ENCODE data around the gene PDXK.

PDXK gene

DNA sequence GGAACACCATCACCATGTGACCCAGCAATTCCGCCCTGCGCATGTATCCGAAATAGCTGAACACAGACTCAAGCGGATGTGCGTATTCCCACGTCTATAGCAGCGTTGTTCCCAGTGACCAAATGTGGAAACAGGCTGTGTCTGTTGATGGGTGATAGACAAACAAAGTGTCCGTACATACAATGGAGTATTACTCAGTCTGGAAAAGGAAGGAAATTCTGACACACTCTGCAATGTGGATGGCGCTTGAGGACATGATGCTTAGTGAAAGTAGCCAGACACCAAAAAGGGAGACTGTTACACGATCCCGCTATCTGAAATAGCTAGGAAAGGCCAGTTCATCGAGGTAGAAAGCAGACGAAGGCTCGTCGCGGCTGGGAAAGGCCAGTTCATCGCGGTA, 25.8 kb downstream of the PDXK start:
- no peak for DNase-seq

DNA sequence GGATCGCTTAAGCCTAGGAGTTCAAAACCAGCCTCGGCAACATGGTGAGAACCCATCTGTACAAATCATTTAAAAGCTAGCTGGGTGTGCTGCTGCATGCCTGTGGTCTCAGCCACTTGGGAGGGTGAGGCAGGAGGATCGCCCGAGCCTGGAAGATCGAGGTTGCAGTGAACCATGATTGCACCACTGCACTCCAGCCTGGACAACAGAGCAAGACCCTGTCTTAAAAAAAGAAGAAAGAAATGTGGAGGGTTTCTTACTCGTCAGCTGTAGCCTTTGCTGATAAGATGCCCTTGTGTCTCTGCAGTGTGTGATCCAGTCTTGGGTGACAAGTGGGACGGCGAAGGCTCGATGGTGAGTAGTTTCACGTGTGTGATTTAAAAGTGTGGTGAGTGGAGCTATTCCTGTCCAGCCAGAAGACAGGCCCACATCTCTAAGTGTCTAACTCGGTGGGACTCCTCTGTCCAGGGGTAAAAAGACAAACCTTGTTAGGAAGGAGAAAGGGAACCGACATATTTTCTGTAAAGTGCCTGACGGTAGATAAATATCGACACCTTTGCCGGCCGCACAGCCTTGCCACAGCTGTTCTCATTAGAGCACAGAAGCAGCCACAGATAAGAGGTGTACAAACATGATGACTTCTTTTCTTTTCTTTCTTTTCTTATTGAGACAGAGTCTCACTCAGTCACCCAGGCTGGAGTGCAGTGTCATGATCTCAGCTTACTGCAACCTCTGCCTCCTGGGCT, 27.0 kb downstream of the PDXK start:
- no peak for DNase-seq

DNA sequence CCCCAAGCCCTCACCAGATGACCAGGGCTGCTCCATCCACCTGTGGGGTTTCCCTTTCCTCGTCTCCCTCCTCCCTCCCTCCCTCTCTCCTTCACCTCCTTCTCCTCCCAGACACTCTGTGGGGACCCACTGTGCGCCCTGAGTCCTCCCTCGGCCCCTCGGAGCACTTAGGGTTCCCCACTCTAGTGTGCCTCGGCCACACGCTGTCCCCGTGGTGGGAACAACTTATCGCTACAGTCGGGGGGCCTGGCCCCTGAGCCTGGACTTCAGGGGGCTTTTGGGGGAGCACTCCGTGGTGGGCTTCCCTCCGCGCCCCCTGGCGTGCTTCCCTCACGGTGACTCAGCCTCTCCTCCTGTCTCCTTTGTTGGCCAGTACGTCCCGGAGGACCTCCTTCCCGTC, 29.7 kb downstream of the PDXK start:
- no peak for DNase-seq

DNA sequence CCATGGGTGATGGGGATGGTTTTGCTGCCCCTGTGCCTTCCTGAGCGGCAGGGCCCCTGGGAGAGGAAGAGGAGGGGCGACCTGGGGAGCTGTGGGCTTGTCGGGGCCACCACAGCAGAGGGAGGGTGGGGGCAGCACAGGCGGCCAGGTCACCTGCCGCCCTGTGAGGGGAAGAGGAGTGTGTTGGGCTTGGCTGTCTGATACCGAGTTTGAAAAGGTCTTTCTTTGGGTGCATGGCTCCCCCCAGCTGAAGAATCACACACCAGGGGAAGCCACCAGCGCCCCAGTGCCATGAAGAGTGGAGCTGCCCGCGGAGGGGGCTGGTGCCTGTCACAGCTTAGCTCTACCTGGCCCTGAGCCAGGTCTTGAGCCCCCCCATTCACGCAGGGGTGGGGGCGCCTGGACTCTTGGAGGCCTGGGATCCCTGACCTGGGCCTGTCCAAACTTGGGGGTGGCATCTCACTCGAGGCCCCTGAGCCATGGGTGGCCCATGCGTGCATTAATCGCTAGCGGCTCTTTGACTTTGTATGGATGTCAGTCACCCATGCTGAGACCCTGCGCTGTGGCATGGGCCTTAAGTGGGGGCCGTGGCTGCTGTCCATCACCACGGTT, 30.8 kb downstream of the PDXK start:
- DNase-seq: no peak

DNA sequence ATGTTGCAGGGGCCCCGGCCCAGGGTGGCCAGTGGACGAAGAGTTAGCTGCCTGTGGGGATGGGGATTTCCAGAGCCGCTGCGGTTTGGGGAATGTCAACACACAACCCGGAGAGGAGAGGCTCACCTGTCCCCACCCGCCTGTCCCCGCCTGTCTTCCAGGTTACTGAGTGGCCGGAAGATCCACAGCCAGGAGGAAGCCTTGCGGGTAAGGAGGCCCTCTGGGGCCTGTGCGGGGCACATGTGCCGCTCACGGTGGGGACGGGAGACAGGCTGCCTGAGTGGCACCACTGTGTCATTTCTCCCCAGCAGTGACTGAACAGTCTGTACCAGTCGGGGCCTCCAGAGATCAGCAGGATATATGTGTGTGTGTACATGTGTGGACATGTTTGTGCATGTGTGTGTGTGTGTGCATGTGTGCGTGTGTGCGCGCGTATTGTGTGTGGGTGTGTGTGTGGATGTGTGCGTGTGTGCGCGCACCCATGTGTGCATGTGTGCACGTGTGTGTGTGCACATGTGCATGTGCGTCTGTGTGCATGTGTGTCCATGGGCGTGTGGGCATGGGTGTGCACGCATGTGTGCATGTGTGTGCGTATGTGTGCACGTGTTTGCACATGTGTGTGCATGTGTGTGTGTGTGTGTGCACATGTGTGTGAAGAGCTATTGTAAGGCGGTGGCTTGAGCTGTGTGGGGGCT, 31.6 kb downstream of the PDXK start:
- DNase-seq: no peak

DNA sequence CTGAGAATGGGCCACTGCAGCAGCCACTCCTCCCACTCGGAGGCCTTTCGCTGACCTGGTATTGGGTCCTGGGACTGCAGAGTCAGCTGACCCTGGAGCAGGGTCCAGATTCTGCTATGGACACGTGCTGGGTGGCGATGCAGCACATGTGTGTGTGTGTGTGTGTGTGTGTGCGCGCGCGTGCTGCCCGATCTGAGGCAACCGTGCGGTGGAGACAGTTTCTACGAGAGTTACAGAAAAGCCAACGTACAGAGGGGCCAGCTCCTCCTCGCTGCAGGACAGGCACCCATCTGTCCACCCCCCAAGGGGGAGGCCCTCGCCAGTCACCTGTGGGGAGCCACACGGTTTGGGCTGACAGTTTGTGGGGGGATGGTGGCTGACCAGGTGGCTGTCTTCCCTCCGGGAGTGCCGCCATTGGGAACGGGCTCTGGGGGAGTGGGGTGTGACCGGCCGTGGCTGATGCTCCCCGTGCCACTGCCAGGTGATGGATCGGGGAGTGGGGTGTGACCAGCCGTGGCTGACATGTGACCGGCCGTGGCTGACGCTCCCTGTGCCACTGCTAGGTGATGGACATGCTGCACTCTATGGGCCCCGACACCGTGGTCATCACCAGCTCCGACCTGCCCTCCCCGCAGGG, 33.1 kb downstream of the PDXK start:
- DNase-seq: no peak

DNA sequence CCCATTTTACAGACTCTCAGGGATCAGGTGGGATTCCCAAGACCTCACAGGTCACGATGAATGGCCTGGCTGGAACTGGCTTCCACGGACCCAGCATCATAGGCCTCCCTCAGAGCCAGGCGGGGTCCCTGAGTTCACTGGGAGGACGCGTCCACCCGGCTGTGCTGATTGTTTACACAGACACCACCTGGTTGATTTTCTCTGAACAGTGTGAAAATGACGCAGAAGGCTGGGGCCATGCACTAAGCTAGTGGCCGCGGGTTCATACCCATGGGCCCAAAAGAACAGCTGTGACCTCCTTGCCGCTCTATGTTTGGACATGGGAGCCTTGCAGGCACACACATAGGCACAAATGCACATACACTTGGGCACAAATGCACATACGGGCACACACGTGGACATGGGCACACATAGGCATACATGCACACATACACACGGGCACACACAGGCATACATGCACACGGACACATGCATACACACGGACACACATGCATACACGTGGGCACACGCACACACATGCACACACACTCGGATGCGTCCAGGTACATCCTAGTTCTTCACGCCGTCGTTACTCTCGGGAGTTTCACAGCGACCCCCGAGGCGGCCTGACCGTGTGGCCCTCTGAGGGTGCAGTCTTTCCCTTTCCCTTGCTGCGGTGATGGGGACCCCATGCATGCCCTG, 34.0 kb downstream of the PDXK start:
- no peak for DNase-seq

DNA sequence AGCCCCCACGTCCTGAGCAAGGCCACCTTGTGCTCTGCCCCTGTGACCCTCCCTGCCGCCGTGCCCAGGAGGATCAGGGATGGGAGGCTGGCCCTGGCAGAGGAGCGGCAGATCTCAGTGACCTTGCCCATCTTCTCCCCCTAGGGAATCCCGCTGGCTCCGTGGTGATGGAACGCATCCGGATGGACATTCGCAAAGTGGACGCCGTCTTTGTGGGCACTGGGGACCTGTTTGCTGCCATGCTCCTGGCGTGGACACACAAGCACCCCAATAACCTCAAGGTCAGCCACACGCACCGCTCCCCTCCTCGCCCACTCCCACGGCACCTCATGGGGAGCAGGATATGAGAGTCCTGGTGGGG, 34.5 kb downstream of the PDXK start:
- DNase-seq: no peak

DNA sequence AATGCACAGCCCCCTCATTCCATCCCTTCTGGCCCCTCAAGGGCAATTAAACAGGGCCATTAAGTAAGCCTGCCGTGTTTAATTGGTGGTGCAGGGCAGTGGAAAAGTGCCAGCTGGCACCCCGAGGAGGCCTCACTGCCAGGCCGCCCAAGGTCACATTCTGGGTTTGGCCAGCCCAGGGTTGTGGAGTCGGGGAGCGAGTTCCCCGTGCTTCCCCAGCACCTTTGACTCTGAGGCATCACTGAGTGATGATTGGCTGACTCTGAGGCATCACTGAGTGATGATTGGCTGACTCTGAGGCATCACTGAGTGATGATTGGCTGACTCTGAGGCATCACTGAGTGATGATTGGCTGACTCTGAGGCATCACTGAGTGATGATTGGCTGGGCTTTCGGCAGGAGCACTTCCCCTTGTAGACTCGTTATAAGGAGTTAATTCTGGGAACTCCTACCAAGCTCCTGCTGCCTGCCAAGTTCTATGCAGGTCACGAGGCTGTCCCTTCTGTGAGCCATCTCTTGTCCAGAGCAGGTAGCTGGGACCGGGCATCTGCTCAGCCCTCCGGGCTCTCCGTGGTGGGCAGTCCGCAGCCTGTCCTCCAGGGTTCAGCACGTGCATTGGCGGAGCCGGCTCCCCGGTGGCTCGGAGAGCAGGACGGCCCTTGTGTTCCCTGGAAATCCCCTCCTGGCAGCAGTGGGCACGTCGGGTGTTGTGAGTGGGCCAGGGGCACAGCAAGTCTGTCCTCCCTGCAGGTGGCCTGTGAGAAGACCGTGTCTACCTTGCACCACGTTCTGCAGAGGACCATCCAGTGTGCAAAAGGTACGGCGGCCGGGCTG, 36.2 kb downstream of the PDXK start:
- DNase-seq: peak; percentile 28

DNA sequence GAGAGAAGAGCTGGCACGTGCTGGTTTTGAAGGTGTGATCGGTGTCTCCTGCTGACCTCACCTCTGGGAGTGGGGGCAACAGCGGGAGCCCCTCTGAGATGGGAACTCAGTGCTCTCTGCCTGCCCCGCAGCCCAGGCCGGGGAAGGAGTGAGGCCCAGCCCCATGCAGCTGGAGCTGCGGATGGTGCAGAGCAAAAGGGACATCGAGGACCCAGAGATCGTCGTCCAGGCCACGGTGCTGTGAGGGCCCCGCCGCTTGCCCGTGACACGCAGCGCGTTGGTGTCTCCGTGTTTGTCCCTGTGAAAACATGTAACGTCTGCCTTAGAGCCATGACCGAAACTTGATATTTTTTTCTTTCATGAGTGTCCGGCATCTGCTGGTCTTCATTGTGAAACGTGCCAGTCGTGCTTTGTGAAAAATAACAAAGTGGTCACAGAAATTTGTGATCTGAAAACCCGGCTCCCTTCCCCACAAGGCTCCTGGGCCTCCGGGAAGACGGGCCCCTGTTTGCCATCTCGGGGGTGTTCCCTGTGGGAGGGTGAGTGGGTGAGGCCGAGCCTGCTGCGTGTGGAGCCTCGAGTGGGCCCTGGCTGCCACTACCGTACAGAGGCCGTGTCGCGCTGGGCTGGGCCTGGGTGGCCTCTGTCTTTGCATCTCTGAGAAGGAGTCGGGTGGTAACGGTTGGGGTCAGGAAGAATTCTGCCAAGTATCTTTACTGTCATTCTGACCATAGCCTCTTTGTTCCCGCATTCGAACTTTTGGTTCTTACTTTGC, 37.1 kb downstream of the PDXK start:
- DNase-seq: no peak

DNA sequence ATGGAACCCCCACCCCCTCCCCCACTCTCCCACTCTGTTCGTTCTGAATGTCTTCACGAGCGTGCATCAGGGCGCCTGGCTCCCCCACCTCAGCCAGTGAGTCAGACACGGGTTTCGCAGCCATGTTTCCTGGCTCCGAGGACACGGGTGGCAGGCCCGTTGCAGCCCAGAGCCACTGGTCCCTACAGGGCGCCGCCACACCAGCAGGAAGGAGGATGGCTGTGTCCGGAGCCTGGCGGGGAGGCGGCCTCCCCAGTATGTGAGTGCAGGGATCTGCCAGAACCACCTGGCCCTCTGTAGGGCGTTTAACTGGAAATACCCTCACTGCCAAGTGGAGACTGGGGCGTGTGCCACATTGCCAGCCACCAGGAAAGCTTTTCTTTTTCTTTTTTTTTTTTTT, 38.7 kb downstream of the PDXK start:
- no peak for DNase-seq

DNA sequence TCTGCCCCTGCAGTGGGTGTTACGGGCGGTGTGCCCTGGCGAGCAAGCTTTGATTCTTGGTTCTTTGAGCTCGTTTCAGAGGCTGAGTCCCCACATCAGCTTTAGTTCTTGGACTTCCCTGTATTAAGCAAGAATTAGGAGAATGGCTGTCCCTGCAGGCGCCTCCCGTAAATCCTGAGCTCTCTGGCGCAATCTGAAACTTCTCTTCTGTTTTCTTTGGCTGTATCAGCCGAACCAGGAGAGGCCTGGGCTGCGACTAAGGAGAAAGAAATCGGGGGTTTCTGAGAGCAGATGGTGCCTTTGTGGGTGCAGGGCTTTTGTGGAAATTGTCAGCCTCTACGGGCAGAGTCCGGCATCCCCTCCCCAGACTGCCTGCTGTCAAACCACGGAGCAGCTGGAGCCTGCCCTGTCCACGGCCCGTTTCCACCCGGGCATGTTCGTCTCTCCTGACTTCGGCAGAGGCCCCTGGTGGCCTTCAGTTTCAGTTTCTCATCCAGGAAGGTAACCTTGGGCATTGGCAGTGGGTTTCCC, 39.2 kb downstream of the PDXK start:
- no peak for DNase-seq

DNA sequence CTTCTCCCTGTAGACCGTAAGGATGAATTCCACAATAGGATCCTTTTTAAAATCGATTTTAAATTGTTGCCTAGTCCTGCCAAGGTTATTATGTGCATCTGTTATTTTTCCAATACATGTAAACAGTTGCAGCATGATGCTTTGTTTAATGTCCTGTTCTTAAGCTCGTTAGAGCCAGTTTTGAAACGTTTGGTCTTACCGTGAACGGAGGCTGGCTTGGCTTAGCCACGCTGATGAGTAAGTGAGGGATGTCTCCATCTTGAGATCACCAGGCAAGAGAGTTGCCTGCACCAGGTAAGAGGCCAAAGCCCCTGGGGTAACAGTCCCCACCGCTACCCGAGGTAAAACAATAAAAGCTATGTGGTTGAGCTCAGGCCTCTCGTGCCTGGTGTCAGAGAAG, 39.9 kb downstream of the PDXK start:
- no peak for DNase-seq

DNA sequence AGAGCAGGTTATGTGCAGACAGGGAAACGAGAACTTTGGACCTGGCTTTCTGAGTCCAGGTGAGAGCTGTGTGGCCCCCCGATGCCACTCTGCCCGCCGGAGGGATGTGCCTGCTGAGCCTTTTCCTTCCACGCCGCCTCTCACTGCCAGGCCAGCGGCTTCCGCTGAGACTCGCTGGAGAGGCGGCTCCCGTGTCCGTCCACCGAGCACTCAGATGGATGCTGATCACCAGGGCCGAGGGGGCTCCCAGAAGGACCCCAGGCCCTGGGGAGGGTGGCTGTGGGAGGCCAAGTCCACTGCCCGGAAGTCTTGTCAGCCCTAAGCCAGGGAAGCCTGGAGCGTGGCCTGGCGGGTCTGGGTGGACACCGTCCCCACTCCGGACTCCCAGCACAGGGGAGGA, 40.7 kb downstream of the PDXK start:
- DNase-seq: no peak

DNA sequence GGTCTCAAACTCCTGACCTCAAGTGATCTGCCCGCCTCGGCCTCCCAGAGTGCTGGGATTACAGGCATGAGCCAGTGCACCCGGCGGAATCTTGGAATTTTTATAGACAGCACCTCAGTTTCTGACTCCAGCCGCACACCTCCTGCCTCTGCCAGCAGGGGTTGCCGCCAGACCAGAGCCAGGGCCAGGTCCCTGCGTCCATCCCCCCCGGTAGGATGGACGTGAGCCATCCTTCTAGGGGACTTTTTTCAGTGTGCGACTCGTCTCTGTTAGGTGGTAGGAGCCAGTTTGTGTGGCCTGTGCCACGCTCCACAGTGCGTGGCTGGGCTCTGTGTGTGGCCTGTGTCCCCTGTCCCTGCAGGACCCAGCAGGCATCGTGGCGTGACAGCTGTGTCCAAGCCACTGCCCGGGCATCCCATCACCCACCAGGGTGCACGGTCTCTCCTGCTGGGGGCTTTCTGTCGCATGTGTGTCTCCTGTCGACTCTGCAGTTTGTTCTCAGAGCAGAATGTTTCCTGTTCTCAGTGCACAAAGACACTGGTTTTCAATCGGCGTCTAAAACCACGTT, 41.5 kb downstream of the PDXK start:
- no peak for DNase-seq

DNA sequence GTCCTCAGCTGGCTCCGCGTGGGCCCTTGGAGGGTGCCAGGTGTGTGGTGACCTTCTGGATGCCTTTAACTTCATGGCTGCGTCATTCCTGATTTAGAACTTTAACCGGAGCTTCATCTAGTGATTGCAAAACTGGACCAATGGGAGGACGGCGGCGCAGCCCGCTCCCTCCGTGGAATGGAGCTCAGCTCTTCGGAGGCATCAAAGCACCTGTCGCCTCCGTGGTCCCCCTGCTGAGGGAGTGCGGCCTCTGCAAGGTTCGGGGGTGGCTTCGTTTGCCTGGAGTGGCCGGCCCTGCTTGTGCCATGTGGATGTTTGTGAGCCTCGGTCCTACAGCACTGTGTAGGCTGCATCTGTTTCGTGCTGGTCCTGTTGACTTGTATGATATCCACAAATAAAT, 43.0 kb downstream of the PDXK start:
- DNase-seq: no peak

DNA sequence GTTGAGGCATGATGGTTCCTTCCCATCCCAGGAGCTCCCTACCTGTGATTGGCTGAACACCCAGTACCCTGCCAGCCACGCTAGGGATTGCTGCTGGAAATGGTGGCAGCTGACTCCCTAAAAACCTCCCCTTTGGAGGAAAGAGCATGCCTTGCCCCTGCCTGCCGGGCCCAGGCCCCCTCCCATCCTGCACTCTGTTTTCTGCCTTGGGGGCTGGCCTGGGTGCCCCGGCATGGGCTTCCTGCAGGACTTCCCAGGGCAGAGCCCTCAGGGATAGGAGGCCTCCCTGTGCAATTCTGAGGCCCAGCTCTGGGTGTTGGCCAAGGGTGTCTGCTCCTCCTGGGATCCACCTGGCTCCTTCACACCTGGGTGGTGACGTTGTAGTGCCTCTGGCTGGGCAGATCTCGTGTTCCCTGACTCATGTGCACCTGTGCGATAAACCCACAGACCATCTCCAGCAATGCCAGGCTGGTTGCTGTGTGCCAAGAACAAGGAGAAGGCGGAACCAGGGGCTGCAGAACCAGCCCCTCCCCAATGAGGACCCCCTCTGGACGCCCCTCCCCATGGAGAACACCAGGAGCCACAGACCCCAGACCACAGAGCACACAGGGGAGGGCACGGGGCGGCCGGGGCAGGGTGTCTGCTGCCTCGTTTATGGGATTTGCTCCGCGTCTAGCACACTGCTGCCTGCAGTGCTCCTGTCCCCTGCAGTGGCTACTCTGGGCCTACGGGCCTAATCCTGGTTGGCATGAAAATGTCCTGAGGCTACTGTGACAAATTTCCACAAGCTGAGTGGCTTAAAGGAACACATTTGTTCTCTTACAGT, 43.6 kb downstream of the PDXK start:
- no peak for DNase-seq

DNA sequence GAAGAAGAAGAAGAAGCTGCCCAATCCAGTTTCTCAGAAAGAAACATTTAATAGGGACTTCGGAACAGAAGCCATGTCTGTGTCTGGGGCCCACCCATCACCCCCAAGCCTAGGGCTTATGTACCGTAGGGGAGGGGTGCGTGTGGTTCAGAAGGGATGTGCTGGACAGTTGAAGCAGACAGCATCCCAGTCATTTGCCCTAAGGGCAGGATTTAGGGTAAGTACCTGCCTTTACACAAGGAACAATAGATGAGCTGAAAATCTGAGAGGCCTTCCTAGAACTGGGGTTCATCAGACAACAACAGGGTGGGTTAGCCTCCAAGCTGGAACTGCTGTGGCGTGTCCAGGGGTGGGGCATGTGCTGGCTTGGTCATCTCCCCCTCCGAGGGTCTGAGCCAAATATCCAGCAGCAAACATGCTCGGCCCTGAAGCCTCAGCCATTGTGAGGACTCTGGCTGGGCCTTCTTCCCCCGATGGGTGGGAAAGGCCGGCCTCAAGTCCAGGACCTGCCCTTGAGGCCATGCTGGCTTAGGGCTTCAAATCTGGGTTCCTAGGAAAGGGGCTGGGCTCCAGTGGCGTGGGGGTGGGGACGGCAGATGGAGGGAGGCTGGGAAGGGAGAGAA, 45.1 kb downstream of the PDXK start:
- peak; percentile 28 for DNase-seq

All from NCI-H69 (cell line).